Measurements from ENCODE around the gene ATXN7L1. TPM values are rescaled to one million over a fixed set of nuclear protein-coding genes. Genes with fewer than 3 reads are reported as not detected.
"Not testable (repeated sequence)": the region's sequence is repeated elsewhere in the genome, so short reads cannot be mapped to it uniquely, and the experiment has no call there.

The ATXN7L1 gene
- total RNA-seq, 2 experiments from 2014 or later, result 3.5 to 5.0 TPM

DNA sequence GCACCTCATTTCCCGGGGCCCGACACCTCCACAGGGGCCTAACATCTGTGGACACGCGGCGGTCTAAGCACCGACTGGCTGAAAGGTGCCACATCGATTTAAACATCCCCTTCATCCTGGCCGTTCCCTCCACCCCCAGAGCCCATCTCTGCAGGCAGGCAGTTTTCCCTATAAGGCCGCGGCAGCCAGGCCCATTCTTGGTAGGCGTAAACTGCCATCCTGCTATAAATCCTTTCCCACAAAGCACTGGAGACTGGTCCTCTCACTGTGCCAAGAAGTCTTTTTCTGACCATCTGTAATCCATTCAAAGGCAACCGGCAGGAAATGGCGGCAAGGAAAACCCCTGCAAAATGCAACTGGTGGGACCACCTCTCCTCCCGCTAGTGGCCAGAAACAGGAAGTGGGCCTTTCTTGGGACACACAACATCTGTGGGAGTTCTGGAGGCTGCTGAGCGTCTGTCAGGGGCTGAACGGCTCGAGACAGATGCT, 22.4 kb downstream of the ATXN7L1 start:
- Mint-ChIP-seq H3K4me3 (no peak overlapping the region), H3K9me3 (ENCODE audit: insufficient read depth) (no peaks in the 10 kb centered on the region), H3K27me3 (ENCODE audit: low read depth) (peaks cover 3% of the 10 kb centered on the region), H3K36me3 (ENCODE audit: low read depth) (no peaks in the 10 kb centered on the region), H3K4me1 (ENCODE audit: low read depth) (peaks cover 61% of the 10 kb centered on the region), H3K27ac (no peak overlapping the region)
- ChIA-PET POLR2A (no interaction called here), CTCF (interaction anchor here (1.0 kb wide), 1 partner anchor 93 kb away, joined by 3 read pairs; no protein-coding TSS in a partner anchor)
- DNase-seq, result no peak
- ATAC-seq, result no peak

DNA sequence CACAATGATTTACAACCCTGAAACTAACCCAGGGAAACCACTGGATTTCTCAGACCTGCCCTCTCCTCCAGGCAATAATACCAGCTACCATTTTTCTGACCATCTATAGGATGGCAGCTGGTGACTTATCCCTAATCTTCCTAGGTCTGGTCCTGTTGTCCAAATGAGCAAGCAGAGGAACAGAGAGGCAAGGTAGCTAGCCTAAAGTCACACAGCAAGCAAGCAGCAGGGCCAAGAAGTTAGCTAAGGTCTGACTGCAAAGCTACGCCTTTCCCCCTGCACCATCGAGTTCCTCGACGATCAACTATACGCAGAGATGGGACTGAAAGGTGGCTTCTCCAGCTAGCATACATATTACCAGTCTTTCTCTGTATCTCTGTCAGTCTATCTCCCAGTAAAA, 25.3 kb downstream of the ATXN7L1 start:
- Mint-ChIP-seq H3K9me3 (ENCODE audit: insufficient read depth) (no peaks in the 10 kb centered on the region), H3K4me3 (no peak overlapping the region), H3K27me3 (ENCODE audit: low read depth) (peaks cover 3% of the 10 kb centered on the region), H3K36me3 (ENCODE audit: low read depth) (no peaks in the 10 kb centered on the region), H3K4me1 (ENCODE audit: low read depth) (peaks cover 52% of the 10 kb centered on the region), H3K27ac (peak overlapping the region; percentile 3)
- ATAC-seq (no peak), DNase-seq (no peak)
- ChIA-PET CTCF (interaction anchor here (0.8 to 3.8 kb wide), 4 partner anchors 43 to 117 kb away, joined by 3 to 10 read pairs (median 4); no protein-coding TSS in a partner anchor), POLR2A (interaction anchor here (2.4 kb wide), 1 partner anchor 42 kb away, joined by 7 read pairs; no protein-coding TSS in a partner anchor)

- ChIA-PET CTCF (interaction anchor here (0.8 to 3.9 kb wide), 8 partner anchors 28 to 224 kb away, joined by 3 to 25 read pairs (median 5); no protein-coding TSS in a partner anchor), POLR2A (interaction anchor here (0.5 to 2.4 kb wide), 3 partner anchors 26 to 43 kb away, joined by 4 to 7 read pairs (median 6); no protein-coding TSS in a partner anchor)
- peak; percentile 81 for DNase-seq
- peak; percentile 94 for ATAC-seq
- Mint-ChIP-seq H3K27ac (peak overlapping the region; percentile 91), H3K27me3 (ENCODE audit: low read depth) (peaks cover 3% of the 10 kb centered on the region), H3K9me3 (ENCODE audit: insufficient read depth) (peaks cover 3% of the 10 kb centered on the region), H3K4me1 (ENCODE audit: low read depth) (peaks cover 49% of the 10 kb centered on the region), H3K36me3 (ENCODE audit: low read depth) (peaks cover 2% of the 10 kb centered on the region), H3K4me3 (peak overlapping the region; percentile 49)
These were observed 27.1 kb downstream of the ATXN7L1 start for GRCh38 chr7:105849122-105849855.

DNA sequence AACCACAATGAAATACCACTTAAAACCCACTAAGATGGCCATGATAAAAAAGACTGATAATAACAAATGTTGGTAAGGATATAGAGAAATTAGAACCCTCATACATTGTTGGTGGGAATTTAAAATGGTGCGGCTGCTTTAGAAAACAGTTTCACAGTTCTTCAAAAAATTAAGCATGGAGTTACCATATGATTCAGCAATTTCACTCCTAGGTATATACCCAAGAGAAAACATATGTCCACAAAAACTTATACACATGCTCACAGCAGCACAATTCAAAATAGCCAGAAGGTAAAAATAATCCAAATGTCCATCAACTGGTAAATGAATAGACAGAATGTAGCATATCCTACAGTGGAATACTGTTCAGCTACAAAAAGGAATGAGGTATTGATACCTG, 30.0 kb downstream of the ATXN7L1 start:
- peaks cover 2% of the 10 kb centered on the region for H3K36me3 Mint-ChIP-seq (ENCODE audit: low read depth)
- peaks cover 4% of the 10 kb centered on the region for H3K9me3 Mint-ChIP-seq (ENCODE audit: insufficient read depth)
- ATAC-seq (no peak), DNase-seq (no peak)
- peaks cover 35% of the 10 kb centered on the region for H3K4me1 Mint-ChIP-seq (ENCODE audit: low read depth)
- H3K27me3 Mint-ChIP-seq (ENCODE audit: low read depth), result no peaks in the 10 kb centered on the region
- H3K4me3 Mint-ChIP-seq, result no peak overlapping the region
- no peak overlapping the region for H3K27ac Mint-ChIP-seq
- ChIA-PET POLR2A (no interaction called here), CTCF (no interaction called here)

DNA sequence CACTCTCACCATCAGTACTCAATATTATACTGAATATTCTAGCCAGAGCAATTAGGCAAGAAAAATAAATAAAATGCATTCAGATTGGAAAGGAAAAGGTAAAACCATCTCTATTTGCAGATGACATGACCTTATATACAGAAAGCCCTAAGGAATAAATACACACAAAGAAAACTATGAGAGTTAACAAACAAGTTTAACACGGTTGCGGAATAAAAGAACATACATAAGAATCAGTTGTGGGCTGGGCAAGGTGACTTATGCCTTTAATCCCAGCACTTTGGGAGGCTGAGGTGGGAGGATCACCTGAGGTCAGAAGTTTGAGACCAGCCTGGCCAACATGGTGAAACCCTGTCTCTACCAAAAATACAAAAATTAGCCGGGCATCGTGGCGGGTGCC, 31.7 kb downstream of the ATXN7L1 start:
- POLR2A ChIA-PET; H3K4me3 Mint-ChIP-seq; H3K36me3 Mint-ChIP-seq (ENCODE audit: low read depth); DNase-seq; H3K27me3 Mint-ChIP-seq (ENCODE audit: low read depth); H3K27ac Mint-ChIP-seq; ATAC-seq; H3K9me3 Mint-ChIP-seq (ENCODE audit: insufficient read depth): not testable (repeated sequence)
- H3K4me1 Mint-ChIP-seq (ENCODE audit: low read depth), result peaks cover 23% of the 10 kb centered on the region
- CTCF ChIA-PET, result interaction anchor here (1.4 kb wide), 1 partner anchor 80 kb away, joined by 5 read pairs; no protein-coding TSS in a partner anchor

GRCh38 chr7:105841866-105842265, 34.5 kb downstream of the ATXN7L1 start:
- POLR2A ChIA-PET, result no interaction called here
- Mint-ChIP-seq H3K4me3 (no peak overlapping the region), H3K27ac (no peak overlapping the region), H3K4me1 (ENCODE audit: low read depth) (peaks cover 10% of the 10 kb centered on the region), H3K27me3 (ENCODE audit: low read depth) (no peaks in the 10 kb centered on the region), H3K9me3 (ENCODE audit: insufficient read depth) (peaks cover 4% of the 10 kb centered on the region), H3K36me3 (ENCODE audit: low read depth) (peaks cover 2% of the 10 kb centered on the region)
- DNase-seq (no peak), ATAC-seq (no peak)
- CTCF ChIA-PET, result no interaction called here

DNA sequence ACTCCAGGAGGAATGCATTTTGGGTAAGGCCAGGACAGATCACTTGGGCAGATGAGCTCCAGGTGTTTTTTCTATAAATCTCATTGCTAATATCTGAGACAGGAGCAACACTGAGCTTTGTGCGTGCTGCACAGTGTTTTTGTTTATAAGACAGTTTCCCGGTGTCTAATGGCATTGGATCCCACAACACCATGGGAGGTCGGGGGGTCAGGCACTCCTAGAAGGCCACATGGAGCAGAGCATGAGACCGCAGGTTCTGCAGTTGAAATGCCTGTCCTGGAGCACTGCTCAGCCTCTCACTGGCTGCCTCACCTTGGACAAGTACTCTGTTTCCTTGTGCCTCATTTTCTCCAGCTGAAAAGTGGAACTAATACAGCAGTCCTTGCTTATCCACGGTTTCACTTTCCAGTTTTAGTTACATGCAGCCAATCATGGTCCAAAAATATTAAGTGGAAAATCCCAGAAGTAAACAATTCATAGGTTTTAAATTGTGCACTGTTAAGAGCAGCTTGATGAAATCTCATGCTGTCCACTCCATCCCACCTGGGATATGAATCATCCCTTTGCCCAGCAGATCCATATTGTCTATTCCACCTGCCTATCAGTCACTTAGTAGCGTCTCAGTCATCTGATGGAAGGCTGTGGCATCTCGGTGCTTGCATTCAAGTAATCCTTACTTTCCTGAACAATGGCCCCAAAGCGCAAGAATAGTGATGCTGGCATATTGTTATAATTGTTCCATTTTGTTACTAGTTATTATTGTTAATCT, 35.2 kb downstream of the ATXN7L1 start:
- no peak overlapping the region for H3K4me3 Mint-ChIP-seq
- ATAC-seq, result no peak
- no peaks in the 10 kb centered on the region for H3K27me3 Mint-ChIP-seq (ENCODE audit: low read depth)
- CTCF ChIA-PET, result no interaction called here
- H3K27ac Mint-ChIP-seq, result no peak overlapping the region
- H3K36me3 Mint-ChIP-seq (ENCODE audit: low read depth), result peaks cover 2% of the 10 kb centered on the region
- no peak for DNase-seq
- POLR2A ChIA-PET, result no interaction called here
- peaks cover 4% of the 10 kb centered on the region for H3K9me3 Mint-ChIP-seq (ENCODE audit: insufficient read depth)
- H3K4me1 Mint-ChIP-seq (ENCODE audit: low read depth), result peaks cover 5% of the 10 kb centered on the region

DNA sequence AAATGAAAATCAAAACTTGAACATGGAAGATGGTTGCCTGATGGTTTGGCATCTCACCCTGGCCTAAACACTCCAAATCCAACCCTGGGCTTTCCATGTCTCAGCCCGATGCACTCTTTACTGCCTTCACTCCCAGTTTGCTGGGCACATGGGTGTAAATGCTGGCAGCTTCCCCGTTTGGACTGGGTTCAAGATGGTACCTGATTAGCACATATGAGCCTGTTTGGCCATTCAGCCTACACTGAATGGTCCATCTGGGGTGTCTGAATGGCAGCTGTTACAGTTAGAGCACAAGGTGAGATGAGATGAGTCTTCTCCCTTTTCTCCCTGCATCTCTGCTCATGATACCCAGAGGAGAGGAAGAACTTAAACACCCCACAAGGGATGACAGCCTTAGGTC, 37.1 kb downstream of the ATXN7L1 start:
- DNase-seq (no peak), ATAC-seq (no peak)
- ChIA-PET CTCF (no interaction called here), POLR2A (interaction anchor here (0.6 kb wide), 1 partner anchor 63 kb away, joined by 4 read pairs; no protein-coding TSS in a partner anchor)
- no peak overlapping the region for H3K4me3 Mint-ChIP-seq
- no peaks in the 10 kb centered on the region for H3K36me3 Mint-ChIP-seq (ENCODE audit: low read depth)
- H3K4me1 Mint-ChIP-seq (ENCODE audit: low read depth), result peaks cover 5% of the 10 kb centered on the region
- H3K27ac Mint-ChIP-seq, result no peak overlapping the region
- no peaks in the 10 kb centered on the region for H3K27me3 Mint-ChIP-seq (ENCODE audit: low read depth)
- H3K9me3 Mint-ChIP-seq (ENCODE audit: insufficient read depth), result peaks cover under 1% of the 10 kb centered on the region

DNA sequence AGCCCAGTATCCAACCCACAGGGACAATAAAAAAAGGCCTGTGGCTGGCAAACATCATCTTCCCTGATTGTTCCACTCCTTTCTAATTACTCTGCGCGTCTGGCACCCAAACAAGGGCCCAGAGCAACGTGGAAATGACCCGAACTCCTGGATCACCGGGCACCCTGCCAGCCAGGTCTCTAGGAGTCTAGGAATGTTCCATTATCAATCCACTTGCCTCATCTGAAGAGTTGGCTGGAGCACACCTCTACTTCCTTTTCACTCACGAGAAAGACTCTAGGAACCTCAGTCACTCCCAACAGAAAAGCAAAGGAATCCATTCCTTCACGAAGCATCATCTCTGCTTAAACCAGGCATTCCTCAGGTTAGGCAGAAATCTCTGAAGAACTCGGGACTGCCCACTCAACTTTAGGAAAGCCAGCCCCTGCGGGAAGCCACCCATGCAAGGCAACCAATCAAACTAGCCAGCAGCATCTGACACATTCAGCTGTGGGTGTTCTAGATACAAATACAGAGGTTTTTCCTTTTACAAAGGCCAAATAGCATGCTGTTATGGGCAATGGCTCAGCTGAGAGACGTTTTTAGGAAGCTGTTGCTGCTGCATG, 37.7 kb downstream of the ATXN7L1 start:
- H3K9me3 Mint-ChIP-seq (ENCODE audit: insufficient read depth), result no peaks in the 10 kb centered on the region
- CTCF ChIA-PET, result interaction anchor here (1.5 kb wide), 1 partner anchor 39 kb away, joined by 3 read pairs; no protein-coding TSS in a partner anchor

DNA sequence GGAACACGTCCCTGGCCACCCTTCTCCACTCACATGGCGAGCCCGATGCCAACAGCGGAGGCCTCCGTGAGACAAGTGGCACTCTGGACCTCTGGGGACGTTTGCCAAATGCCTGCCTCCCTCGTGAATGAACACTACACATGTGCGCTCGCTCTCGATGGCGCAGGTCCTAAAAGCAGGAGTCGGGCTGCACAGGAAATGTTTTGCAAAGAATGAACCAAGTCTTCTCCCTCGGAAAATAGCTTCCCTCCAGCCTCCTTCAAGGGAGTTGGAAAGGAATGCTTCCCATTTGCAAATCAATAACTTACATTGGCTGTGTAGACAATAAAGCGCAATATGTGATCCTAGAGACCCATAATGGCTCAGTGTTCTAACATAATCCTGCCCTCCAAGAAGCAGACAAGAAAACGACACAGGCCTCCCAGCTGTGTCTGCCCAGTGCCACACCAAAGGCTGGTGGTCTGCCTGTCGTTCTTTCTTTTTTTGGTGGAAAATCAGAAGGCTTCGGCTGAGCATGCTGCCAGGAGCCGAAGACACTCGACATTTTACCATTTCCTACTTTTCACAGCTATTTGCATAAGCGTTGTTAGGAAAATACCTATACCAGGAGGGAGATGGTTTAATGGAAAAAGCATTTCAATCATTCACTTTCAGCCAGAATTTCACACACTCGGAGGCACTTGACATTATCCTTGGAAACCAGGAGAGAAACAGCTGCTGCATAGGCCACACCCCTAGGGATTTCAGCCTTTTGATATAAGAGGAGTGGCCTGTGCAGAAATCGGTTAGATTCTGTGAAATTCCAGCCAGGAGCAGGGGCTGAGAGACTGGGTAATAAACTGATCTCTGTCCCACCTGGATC, 38.4 kb downstream of the ATXN7L1 start:
- DNase-seq (no peak), ATAC-seq (no peak)
- Mint-ChIP-seq H3K4me1 (ENCODE audit: low read depth) (peaks cover 7% of the 10 kb centered on the region), H3K27me3 (ENCODE audit: low read depth) (no peaks in the 10 kb centered on the region), H3K9me3 (ENCODE audit: insufficient read depth) (no peaks in the 10 kb centered on the region), H3K4me3 (no peak overlapping the region), H3K27ac (no peak overlapping the region), H3K36me3 (ENCODE audit: low read depth) (no peaks in the 10 kb centered on the region)
- ChIA-PET CTCF (interaction anchor here (1.5 kb wide), 1 partner anchor 40 kb away, joined by 3 read pairs; no protein-coding TSS in a partner anchor), POLR2A (no interaction called here)

More for the DNA sequence above, 37.7 kb downstream of the ATXN7L1 start:
- ATAC-seq (no peak), DNase-seq (no peak)
- Mint-ChIP-seq H3K27ac (no peak overlapping the region), H3K4me3 (no peak overlapping the region), H3K36me3 (ENCODE audit: low read depth) (no peaks in the 10 kb centered on the region), H3K4me1 (ENCODE audit: low read depth) (peaks cover 5% of the 10 kb centered on the region), H3K27me3 (ENCODE audit: low read depth) (no peaks in the 10 kb centered on the region)
- POLR2A ChIA-PET, result interaction anchor here (0.6 kb wide), 1 partner anchor 64 kb away, joined by 4 read pairs; no protein-coding TSS in a partner anchor

DNA sequence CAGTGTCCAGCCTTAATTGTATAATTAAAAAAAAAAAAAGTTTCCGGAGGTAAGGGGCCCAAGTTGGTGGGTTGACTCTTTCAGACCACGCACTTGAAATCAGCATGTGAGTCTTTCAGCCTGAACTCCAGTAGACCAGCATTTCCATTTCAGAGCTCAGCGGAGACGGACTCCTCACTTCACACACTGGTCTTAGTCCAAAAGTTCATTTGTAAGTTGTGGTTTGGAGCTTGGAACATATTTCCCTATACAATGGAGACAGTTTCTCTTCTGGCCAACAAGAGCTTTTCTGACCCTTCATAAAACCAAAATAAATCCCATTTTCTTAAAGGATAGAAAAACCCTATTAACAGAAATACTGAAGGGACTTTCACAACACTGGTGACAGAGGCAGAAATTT, 41.0 kb downstream of the ATXN7L1 start:
- no peaks in the 10 kb centered on the region for H3K9me3 Mint-ChIP-seq (ENCODE audit: insufficient read depth)
- ChIA-PET POLR2A (interaction anchor here (0.6 kb wide), 1 partner anchor 26 kb away, joined by 3 read pairs; no protein-coding TSS in a partner anchor), CTCF (no interaction called here)
- no peaks in the 10 kb centered on the region for H3K27me3 Mint-ChIP-seq (ENCODE audit: low read depth)
- H3K4me1 Mint-ChIP-seq (ENCODE audit: low read depth), result peaks cover 13% of the 10 kb centered on the region
- DNase-seq, result no peak
- H3K27ac Mint-ChIP-seq, result no peak overlapping the region
- ATAC-seq, result no peak
- H3K4me3 Mint-ChIP-seq, result no peak overlapping the region
- H3K36me3 Mint-ChIP-seq (ENCODE audit: low read depth), result no peaks in the 10 kb centered on the region
